HepG2 (cell line): ENCODE data around the gene BPHL. TPM values are rescaled to one million over a fixed set of nuclear protein-coding genes. Genes with fewer than 3 reads are reported as not detected.

Source experiments
- ATAC-seq: fragments of 200-7000 bp; cut with Tn5 transposase; 3 replicates; pipeline ENCODE4 v1.9.1; 2020; ENCODE audit warnings: mild to moderate bottlenecking, moderate library complexity
- BruUV-seq: library from RNA; stranded (reverse); fragments of 400-500 nt; replicated peaks from 2 replicates; lab custom pipeline; 2021; lab: Mats Ljungman, UMichigan
- CTCF ChIA-PET: fragments of 300-600 bp; formaldehyde crosslinking; extraction: SDS; loops from one replicate; lab custom pipeline; 2021; ENCODE audit warnings: low total read pairs, inconsistent platforms, low intra/inter-chr PET ratio; lab: Yijun Ruan, JAX
- POLR2A ChIA-PET: fragments of 350-600 bp; sonication (Branson Sonifier 250); formaldehyde crosslinking; loops from one replicate; lab custom pipeline; 2020; ENCODE audit warnings: antibody characterized with exemption, inconsistent platforms; lab: Yijun Ruan, JAX
- DNase-seq: peaks from one replicate; pipeline ENCODE4 v3.0.0-alpha.2; 2015; ENCODE audit warnings: low spot score
- FAIRE-seq: peaks from 3 replicates; lab custom pipeline; 2011; peaks lifted over from hg19 to GRCh38; lab: Jason Lieb, UNC
- H2AFZ ChIP-seq: one replicate; pipeline ENCODE4 v1.6.1; 2011; ENCODE audit warnings: low read length, inconsistent platforms
- H3K27ac ChIP-seq: fragments of 300-600 bp; 3 replicates; pipeline ENCODE4 v1.8.0; 2011; ENCODE audit warnings: mixed run types, mild to moderate bottlenecking, mixed read lengths, low read length, inconsistent platforms; ENCODE audit not compliant: insufficient read depth; ENCODE audit errors: extremely low read length
- H3K27me3 ChIP-seq, 2 experiments: fragments of 200-600 bp in 1 of 2; 2 replicates in 1 of 2; 3 replicates in 1 of 2; pipeline versions ENCODE4 v1.6.0 to v1.8.0; 2011; ENCODE audit warnings: low read length in 2 of 2, mild to moderate bottlenecking in 2 of 2, moderate library complexity in 2 of 2, inconsistent platforms in 1 of 2; ENCODE audit not compliant: insufficient read depth in 2 of 2, control insufficient read depth in 1 of 2
- H3K36me3 ChIP-seq, 2 experiments: fragments of 200-600 bp in 1 of 2; replicated peaks in 1 of 2; 2 replicates in 1 of 2; 3 replicates in 1 of 2; pipeline versions ENCODE4 v1.5.1 to v1.8.0; 2011; ENCODE audit warnings: low read length in 2 of 2, inconsistent platforms in 1 of 2; ENCODE audit not compliant: insufficient read depth in 2 of 2, control insufficient read depth in 1 of 2
- H3K4me1 ChIP-seq: 2 replicates; pipeline ENCODE4 v1.5.1; 2012; ENCODE audit warnings: low read length, inconsistent platforms; ENCODE audit not compliant: insufficient read depth
- H3K4me2 ChIP-seq: 2 replicates; pipeline ENCODE4 v1.6.0; 2011; ENCODE audit warnings: low read depth, low read length, inconsistent platforms
- H3K4me3 ChIP-seq, 3 experiments: fragments of 200-600 bp in 1 of 3; sonication (generic), shearing (Covaris generic) in 1 of 3; replicated peaks in 1 of 3; 2 replicates each; pipeline ENCODE4 v1.5.1; 2011 to 2016; ENCODE audit warnings: low read length in 3 of 3, inconsistent platforms in 2 of 3, low read depth in 2 of 3, mild to moderate bottlenecking in 2 of 3, control low read depth in 1 of 3, mixed read lengths in 1 of 3; ENCODE audit not compliant: insufficient read depth in 1 of 3
- H3K79me2 ChIP-seq: one replicate; pipeline ENCODE4 v1.6.1; 2011; ENCODE audit warnings: low read length, inconsistent platforms; ENCODE audit not compliant: insufficient read depth
- H3K9ac ChIP-seq: 2 replicates; pipeline ENCODE4 v1.6.0; 2011; ENCODE audit warnings: mild to moderate bottlenecking, low read depth, low read length, inconsistent platforms; ENCODE audit not compliant: insufficient read depth
- H3K9me3 ChIP-seq: 2 replicates; pipeline ENCODE4 v1.5.1; 2012; ENCODE audit warnings: mild to moderate bottlenecking, low read length
- H4K20me1 ChIP-seq: 2 replicates; pipeline ENCODE4 v1.6.0; 2011; ENCODE audit warnings: inconsistent platforms, mild to moderate bottlenecking, low read length, moderate library complexity; ENCODE audit not compliant: insufficient read depth
- ASH2L ChIP-seq: fragments of 300-600, 200-600 bp; sonication (generic); IDR thresholded peaks from 2 replicates; pipeline ENCODE4 v1.7.0; 2017; ENCODE audit warnings: low read depth, mild to moderate bottlenecking, moderate library complexity, mixed read lengths, low read length; ENCODE audit not compliant: insufficient read length
- FOXP4 ChIP-seq: sonication (generic); formaldehyde crosslinking; IDR thresholded peaks from 2 replicates; pipeline ENCODE4 v1.4.0; 2020; ENCODE audit warnings: missing genetic modification reagents
- RBAK ChIP-seq: sonication (generic); formaldehyde crosslinking; IDR thresholded peaks from 2 replicates; pipeline ENCODE4 v1.5.1; 2020; ENCODE audit warnings: mild to moderate bottlenecking, missing genetic modification reagents
- ZNF569 ChIP-seq: sonication (generic); formaldehyde crosslinking; IDR thresholded peaks from 2 replicates; pipeline ENCODE4 v1.5.0; 2020; ENCODE audit warnings: mild to moderate bottlenecking, missing genetic modification reagents, moderate library complexity, borderline replicate concordance
- ZNF775 ChIP-seq: sonication (generic); formaldehyde crosslinking; IDR thresholded peaks from 2 replicates; pipeline ENCODE4 v1.4.0; 2020; ENCODE audit warnings: missing genetic modification reagents, mild to moderate bottlenecking, moderate library complexity, borderline replicate concordance
- WGBS: methylation state at CpG from one replicate; pipeline ENCODE4 v1.1.6; 2017; ENCODE audit warnings: low lambda C conversion rate; 5-methylcytosine and 5-hydroxymethylcytosine counted together
- in situ Hi-C: cut with HindIII; loops from 2 replicates; pipeline ENCODE4 v1.10.0; 2017; ENCODE audit warnings: low pct_unique_long_range_greater_than_20kb; ENCODE audit not compliant: extremely low pct_ligation_motif_present
- intact Hi-C: fragments of 100-400 bp; cut with micrococcal nuclease; formaldehyde crosslinking; loops from one replicate; pipeline ENCODE4 v1.10.0; 2022; ENCODE audit not compliant: unreplicated experiment
- polyA plus RNA-seq, 8 experiments: library from polyadenylated mRNA; depleted of rRNA in 3 of 8; stranded (reverse) in 7 of 8; unstranded in 1 of 8; fragments of >200 nt; fragmentation: Illumina TruSeq in 4 of 8; extraction: Trizol in 4 of 8; gene quantifications; 2 replicates each; pipeline versions ENCODE4 v1.2.1 to v1.2.3, GENCODE V29; 2011 to 2016; ENCODE audit warnings: low read depth in 4 of 8, missing spikeins in 1 of 8, mixed read lengths in 1 of 8; ENCODE audit not compliant: insufficient read depth in 1 of 8
- total RNA-seq, 5 experiments: library from RNA; depleted of rRNA; stranded (reverse); fragments of >200 nt; fragmentation: Illumina TruSeq; extraction: Trizol; gene quantifications; 2 replicates each; pipeline ENCODE4 v1.2.3, GENCODE V29; 2016; ENCODE audit warnings: low read depth in 1 of 5
- TF ChIP-seq, protein P1 (sequence below), 2 experiments: sonication (generic) in 1 of 2; formaldehyde crosslinking in 1 of 2; IDR thresholded peaks; 2 replicates each; pipeline versions ENCODE4 v1.5.1 to v1.6.1; 2011 to 2020; ENCODE audit warnings: borderline replicate concordance in 1 of 2, low read depth in 1 of 2, low read length in 1 of 2, mild to moderate bottlenecking in 1 of 2, missing genetic modification reagents in 1 of 2, moderate library complexity in 1 of 2

BPHL gene
- total and polyA plus RNA-seq, 2 of the 13 experiments (the other 11 are each of a cell fraction or from before 2014, with no cell fraction given), result 37.8 to 39.5 TPM

DNA sequence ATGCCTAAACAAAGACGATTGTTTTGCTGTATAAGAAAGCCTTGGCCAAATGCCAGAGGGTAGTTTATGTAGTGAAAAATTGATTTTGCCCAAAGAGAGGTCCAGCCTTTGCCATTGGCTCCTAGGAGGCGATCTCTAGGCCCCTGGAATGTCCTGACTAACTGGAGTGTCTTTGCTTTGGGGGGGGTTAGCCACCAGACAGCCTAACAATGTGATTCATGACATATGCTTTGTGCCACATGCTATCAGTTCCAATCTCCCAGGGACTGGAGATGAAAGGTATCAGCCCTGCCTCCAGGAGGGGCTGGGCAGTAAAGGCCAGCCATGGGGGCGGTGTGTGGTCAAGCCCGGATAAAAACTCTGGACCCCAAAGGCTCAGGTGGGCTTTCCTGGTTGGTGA, 71.5 kb downstream of the BPHL start (continued):
- TF ChIP-seq, protein P1, sequence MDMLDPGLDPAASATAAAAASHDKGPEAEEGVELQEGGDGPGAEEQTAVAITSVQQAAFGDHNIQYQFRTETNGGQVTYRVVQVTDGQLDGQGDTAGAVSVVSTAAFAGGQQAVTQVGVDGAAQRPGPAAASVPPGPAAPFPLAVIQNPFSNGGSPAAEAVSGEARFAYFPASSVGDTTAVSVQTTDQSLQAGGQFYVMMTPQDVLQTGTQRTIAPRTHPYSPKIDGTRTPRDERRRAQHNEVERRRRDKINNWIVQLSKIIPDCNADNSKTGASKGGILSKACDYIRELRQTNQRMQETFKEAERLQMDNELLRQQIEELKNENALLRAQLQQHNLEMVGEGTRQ (IDR thresholded peaks at IDR 0.05; ENCODE audit: low read depth, low read length), result no peak
- TF ChIP-seq, protein P1 (CRISPR knock-in tag; IDR thresholded peaks at IDR 0.05; ENCODE audit: borderline replicate concordance), result no peak
- TF ChIP-seq ZNF569 (no peak), FOXP4 (CRISPR knock-in tag) (no peak), ASH2L (no peak)

DNA sequence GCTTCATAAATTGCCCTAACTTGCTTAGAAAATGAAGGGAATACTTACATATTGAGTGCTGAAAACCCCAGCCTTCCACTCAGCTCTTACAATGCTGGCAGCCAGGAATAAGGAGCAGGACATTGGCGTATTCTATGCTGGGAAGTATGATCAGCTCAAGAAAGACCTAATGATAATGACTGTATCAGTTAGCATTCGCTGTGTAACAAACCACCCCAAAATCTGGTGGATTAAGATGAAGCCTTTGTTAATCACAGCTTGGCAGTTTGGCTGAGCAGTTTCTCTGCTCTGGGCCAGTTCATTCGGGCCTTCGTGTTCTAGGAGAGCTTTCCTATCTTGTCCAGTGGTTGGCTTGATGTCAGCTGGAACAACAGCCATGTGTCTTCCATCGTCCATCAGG, 72.3 kb downstream of the BPHL start:
- intact Hi-C loops, result no loop called here
- H4K20me1 ChIP-seq, result no peaks in the 10 kb centered on the region
- ATAC-seq (no peak), DNase-seq (no peak), FAIRE-seq (no peak)
- 68% methylated on average over 5 of the region's 5 CpGs for WGBS
- CTCF ChIA-PET, result no interaction called here
- no peak overlapping the region for H3K9ac ChIP-seq
- no peak overlapping the region for H3K4me2 ChIP-seq
- in situ Hi-C loops, result no loop called here
- no peak overlapping the region for H3K4me3 ChIP-seq
- POLR2A ChIA-PET, result no interaction called here
- H3K9me3 ChIP-seq, result no peaks in the 10 kb centered on the region
- peaks cover 26% of the 10 kb centered on the region for H3K4me1 ChIP-seq
- TF ChIP-seq ZNF775 (CRISPR knock-in tag), result no peak
- peak; percentile 87 for TF ChIP-seq RBAK (CRISPR knock-in tag)
- H3K36me3 ChIP-seq, result no peaks in the 10 kb centered on the region; a peak in 1 of 5 replicates
- H3K79me2 ChIP-seq, result peaks cover 7% of the 10 kb centered on the region
- H3K27me3 ChIP-seq, result peaks cover 0 to 3% of the 10 kb centered on the region in 2 experiments; a peak in 2 of 5 replicates
- no peak overlapping the region for H2AFZ ChIP-seq
- H3K27ac ChIP-seq, result no peak overlapping the region
- no TSS peak for BruUV-seq
